ENCODE results near the gene NRBF2. TPM values are rescaled to one million over a fixed set of nuclear protein-coding genes. Genes with fewer than 3 reads are reported as not detected.
"Not testable (repeated sequence)": the region's sequence is repeated elsewhere in the genome, so short reads cannot be mapped to it uniquely, and the experiment has no call there.

NRBF2 gene
- polyA plus RNA-seq, 3 donors, result 13.6 to 38.1 (median 17.9) TPM

DNA sequence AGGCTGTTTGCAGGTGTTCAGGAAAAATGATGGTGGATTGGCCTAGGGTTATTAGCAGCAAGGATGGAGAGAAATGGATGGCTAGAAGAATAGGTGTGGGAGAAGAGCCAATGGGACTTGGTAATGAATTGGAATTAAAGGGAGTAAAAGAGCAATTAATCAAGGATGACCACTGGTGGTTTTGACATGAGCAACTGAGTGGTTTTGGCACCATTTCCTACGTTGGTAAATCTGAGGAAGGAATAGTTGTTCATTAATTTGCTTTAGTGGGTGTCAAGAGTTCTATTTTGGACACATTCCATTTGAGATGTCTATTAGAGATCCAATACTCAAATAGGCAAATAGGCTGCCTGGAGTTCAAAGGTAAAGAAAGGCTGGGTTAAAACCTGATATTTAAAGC, 38.2 kb upstream of the NRBF2 start:
- no peak for DNase-seq
- Histone ChIP-seq H3K27me3 (ENCODE audit: control insufficient read depth in 2 of 2, insufficient read depth in 2 of 2, low read length in 2 of 2) (no peaks in the 10 kb centered on the region), H3K4me2 (replicated peaks; ENCODE audit: extremely low read depth, low read length, poor library complexity, severe bottlenecking) (no peak overlapping the region), H3K27ac (ENCODE audit: low read depth in 1 of 2, low read length in 2 of 2) (no peak overlapping the region), H3K36me3 (replicated peaks in 1 of 2; ENCODE audit: control insufficient read depth in 1 of 2, insufficient read depth in 2 of 2, low read length in 2 of 2) (no peaks in the 10 kb centered on the region), H4K20me1 (ENCODE audit: insufficient read depth, low read length) (no peaks in the 10 kb centered on the region), H3K79me2 (ENCODE audit: insufficient read depth, low read length) (no peaks in the 10 kb centered on the region), H3K4me1 (ENCODE audit: control insufficient read depth in 1 of 2, insufficient read depth in 2 of 2, low read length in 2 of 2) (no peaks in the 10 kb centered on the region), H3K9ac (ENCODE audit: insufficient read depth, low read length, poor library complexity, severe bottlenecking) (no peak overlapping the region), H3K9me3 (replicated peaks in 1 of 2; ENCODE audit: control insufficient read depth in 1 of 2, insufficient read depth in 1 of 2, low read length in 2 of 2) (no peaks in the 10 kb centered on the region), H2AFZ (ENCODE audit: insufficient read depth, low read depth, low read length, poor library complexity, severe bottlenecking) (no peak overlapping the region), H3K4me3 (replicated peaks in 1 of 3; ENCODE audit: low read depth in 2 of 3, low read length in 3 of 3) (no peak overlapping the region)
- no CpG with 5 or more reads among the region's 1 CpG for WGBS (ENCODE audit: insufficient coverage)
- Mint-ChIP-seq H3K36me3 (no peaks in the 10 kb centered on the region), H3K9me3 (no peaks in the 10 kb centered on the region), H3K4me3 (no peak overlapping the region), H3K4me1 (no peaks in the 10 kb centered on the region), H3K27me3 (ENCODE audit: low read depth in 3 of 3) (peaks cover 8 to 13% (median 9%) of the 10 kb centered on the region in 3 donors), H3K27ac (no peak overlapping the region)
- intact Hi-C loops (cut with micrococcal nuclease), result loop anchor here in 1 of 2 donors (10.0 kb wide), 1 partner anchor 670 kb away; no protein-coding TSS in a partner anchor
- TF ChIP-seq CTCF (IDR thresholded peaks at IDR 0.05), result no peak

- Mint-ChIP-seq H3K27ac (no peak overlapping the region), H3K4me3 (no peak overlapping the region), H3K27me3 (ENCODE audit: low read depth in 3 of 3) (peaks cover 2 to 14% (median 12%) of the 10 kb centered on the region in 3 donors), H3K4me1 (no peaks in the 10 kb centered on the region), H3K9me3 (peaks cover 0 to 9% (median 2%) of the 10 kb centered on the region in 7 donors), H3K36me3 (no peaks in the 10 kb centered on the region)
- Histone ChIP-seq H3K4me2 (replicated peaks; ENCODE audit: extremely low read depth, low read length, poor library complexity, severe bottlenecking) (no peak overlapping the region), H3K27me3 (ENCODE audit: control insufficient read depth in 2 of 2, insufficient read depth in 2 of 2, low read length in 2 of 2) (no peaks in the 10 kb centered on the region), H3K9ac (ENCODE audit: insufficient read depth, low read length, poor library complexity, severe bottlenecking) (no peak overlapping the region), H3K79me2 (ENCODE audit: insufficient read depth, low read length) (no peaks in the 10 kb centered on the region), H3K4me3 (replicated peaks in 1 of 3; ENCODE audit: low read depth in 2 of 3, low read length in 3 of 3) (no peak overlapping the region), H3K27ac (ENCODE audit: low read depth in 1 of 2, low read length in 2 of 2) (no peak overlapping the region), H3K9me3 (replicated peaks in 1 of 2; ENCODE audit: control insufficient read depth in 1 of 2, insufficient read depth in 1 of 2, low read length in 2 of 2) (no peaks in the 10 kb centered on the region), H4K20me1 (ENCODE audit: insufficient read depth, low read length) (no peaks in the 10 kb centered on the region), H2AFZ (ENCODE audit: insufficient read depth, low read depth, low read length, poor library complexity, severe bottlenecking) (no peak overlapping the region), H3K36me3 (replicated peaks in 1 of 2; ENCODE audit: control insufficient read depth in 1 of 2, insufficient read depth in 2 of 2, low read length in 2 of 2) (no peaks in the 10 kb centered on the region), H3K4me1 (ENCODE audit: control insufficient read depth in 1 of 2, insufficient read depth in 2 of 2, low read length in 2 of 2) (no peaks in the 10 kb centered on the region)
- no peak for DNase-seq
- no peak for TF ChIP-seq CTCF (IDR thresholded peaks at IDR 0.05)
- intact Hi-C loops (cut with micrococcal nuclease), result loop anchor here in 1 of 2 donors (10.0 kb wide), 1 partner anchor 675 kb away; no protein-coding TSS in a partner anchor
These were observed 33.4 kb upstream of the NRBF2 start for GRCh38 chr10:63099734-63100133.

GRCh38 chr10:63101091-63101490, 32.0 kb upstream of the NRBF2 start:
- H3K4me1 ChIP-seq (ENCODE audit: control insufficient read depth in 1 of 2, insufficient read depth in 2 of 2, low read length in 2 of 2); H3K36me3 ChIP-seq (replicated peaks in 1 of 2; ENCODE audit: control insufficient read depth in 1 of 2, insufficient read depth in 2 of 2, low read length in 2 of 2); H2AFZ ChIP-seq (ENCODE audit: insufficient read depth, low read depth, low read length, poor library complexity, severe bottlenecking); H3K27me3 ChIP-seq (ENCODE audit: control insufficient read depth in 2 of 2, insufficient read depth in 2 of 2, low read length in 2 of 2); H3K9me3 ChIP-seq (replicated peaks in 1 of 2; ENCODE audit: control insufficient read depth in 1 of 2, insufficient read depth in 1 of 2, low read length in 2 of 2); H3K9ac ChIP-seq (ENCODE audit: insufficient read depth, low read length, poor library complexity, severe bottlenecking); H3K79me2 ChIP-seq (ENCODE audit: insufficient read depth, low read length); H3K4me2 ChIP-seq (replicated peaks; ENCODE audit: extremely low read depth, low read length, poor library complexity, severe bottlenecking); H3K36me3 Mint-ChIP-seq; DNase-seq; intact Hi-C loops (cut with micrococcal nuclease); H4K20me1 ChIP-seq (ENCODE audit: insufficient read depth, low read length); H3K27ac ChIP-seq (ENCODE audit: low read depth in 1 of 2, low read length in 2 of 2); H3K4me1 Mint-ChIP-seq; H3K27ac Mint-ChIP-seq; H3K4me3 ChIP-seq (replicated peaks in 1 of 3; ENCODE audit: low read depth in 2 of 3, low read length in 3 of 3); H3K9me3 Mint-ChIP-seq; H3K4me3 Mint-ChIP-seq: not testable (repeated sequence)
- 89% methylated on average over 7 of the region's 10 CpGs for WGBS (ENCODE audit: insufficient coverage)
- H3K27me3 Mint-ChIP-seq (ENCODE audit: low read depth in 3 of 3), result peaks cover 3 to 12% (median 10%) of the 10 kb centered on the region in 3 donors

All from CD14-positive monocyte (primary cell).